Stimulated activated CD4-positive, alpha-beta T cell treated with anti-CD3 and anti-CD28 coated beads, Interleukin-12 subunit alpha, Interleukin-12 subunit beta, amount 100 ng/mL, for 4 hours (primary cell): ENCODE data around the gene KRTAP10-11.
"Not testable (repeated sequence)": the region's sequence is repeated elsewhere in the genome, so short reads cannot be mapped to it uniquely, and the experiment has no call there.

Experiments used
- DNase-seq: peaks from one replicate; pipeline ENCODE4 v3.0.0-alpha.2; 2020

Gene KRTAP10-11

DNA sequence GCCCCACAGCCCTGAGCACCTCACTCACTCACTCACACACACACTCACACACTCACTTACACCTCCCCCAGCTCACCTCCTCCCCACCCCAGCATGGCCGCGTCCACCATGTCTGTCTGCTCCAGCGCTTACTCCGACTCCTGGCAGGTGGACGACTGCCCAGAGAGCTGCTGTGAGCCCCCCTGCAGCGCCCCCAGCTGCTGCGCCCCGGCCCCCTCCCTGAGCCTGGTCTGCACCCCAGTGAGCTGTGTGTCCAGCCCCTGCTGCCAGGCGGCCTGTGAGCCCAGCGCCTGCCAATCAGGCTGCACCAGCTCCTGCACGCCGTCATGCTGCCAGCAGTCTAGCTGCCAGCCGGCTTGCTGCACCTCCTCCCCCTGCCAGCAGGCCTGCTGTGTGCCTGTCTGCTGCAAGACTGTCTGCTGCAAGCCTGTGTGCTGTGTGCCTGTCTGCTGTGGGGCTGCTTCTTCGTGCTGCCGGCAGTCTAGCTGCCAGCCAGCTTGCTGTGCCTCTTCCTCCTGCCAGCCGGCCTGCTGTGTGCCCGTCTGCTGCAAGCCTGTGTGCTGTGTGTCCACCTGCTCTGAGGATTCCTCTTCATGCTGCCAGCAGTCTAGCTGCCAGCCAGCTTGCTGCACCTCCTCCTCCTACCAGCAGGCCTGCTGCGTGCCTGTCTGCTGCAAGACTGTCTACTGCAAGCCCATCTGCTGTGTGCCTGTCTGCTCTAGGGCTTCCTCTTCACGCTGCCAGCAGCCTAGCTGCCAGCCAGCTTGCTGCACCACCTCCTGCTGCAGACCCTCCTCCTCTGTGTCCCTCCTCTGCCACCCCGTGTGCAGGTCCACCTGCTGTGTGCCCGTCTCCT is at the start of gene KRTAP10-11:
Gene KRTAP10-11, plus strand, starts transcription at position 49 of the 856 bp plus-strand sequence. Its CDS starts 45 bp downstream, at position 94.
- DNase-seq: not testable (repeated sequence)

GRCh38 chr21:44598061-44598460 is 48.2 kb upstream of the KRTAP10-11 start:
- no peak for DNase-seq

- DNase-seq: no peak
Measured at GRCh38 chr21:44599264-44600029, 46.8 kb upstream of the KRTAP10-11 start.

GRCh38 chr21:44600118-44600978 is 45.9 kb upstream of the KRTAP10-11 start, which contains the start of gene KRTAP10-7:
KRTAP10-7 (plus strand) TSS chr21:44600597; CDS start chr21:44600622, 25 bp downstream.
- not testable (repeated sequence) for DNase-seq

- not testable (repeated sequence) for DNase-seq
Measured at GRCh38 chr21:44601091-44601490, 45.1 kb upstream of the KRTAP10-11 start.

- DNase-seq: no peak
Measured at GRCh38 chr21:44601596-44602462, 44.4 kb upstream of the KRTAP10-11 start.

GRCh38 chr21:44602463-44602850 is 43.8 kb upstream of the KRTAP10-11 start:
- DNase-seq: no peak

- no peak for DNase-seq
Measured at GRCh38 chr21:44603109-44603875, 42.9 kb upstream of the KRTAP10-11 start.

GRCh38 chr21:44603911-44604310 is 42.3 kb upstream of the KRTAP10-11 start:
- no peak for DNase-seq

DNA sequence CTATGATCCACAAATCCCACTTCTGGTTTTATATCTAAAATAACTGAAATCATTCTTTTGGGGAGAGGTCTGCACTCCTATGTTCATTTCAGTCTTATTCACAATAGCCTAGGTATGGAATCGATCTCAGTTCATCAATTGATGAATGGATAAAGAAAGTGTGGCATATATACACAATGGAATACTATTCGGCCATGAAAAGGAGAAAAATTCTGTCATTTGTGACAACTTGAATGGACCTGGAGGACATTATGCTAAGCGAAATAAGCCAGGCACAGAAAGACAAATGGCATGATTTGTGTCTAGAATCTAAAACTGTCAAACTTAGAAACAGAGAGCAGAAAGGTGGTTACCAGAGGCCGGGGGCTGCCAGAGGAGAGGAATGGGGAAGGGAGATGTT is 39.7 kb upstream of the KRTAP10-11 start:
- DNase-seq: no peak

GRCh38 chr21:44609193-44609592 is 37.0 kb upstream of the KRTAP10-11 start:
- no peak for DNase-seq

DNA sequence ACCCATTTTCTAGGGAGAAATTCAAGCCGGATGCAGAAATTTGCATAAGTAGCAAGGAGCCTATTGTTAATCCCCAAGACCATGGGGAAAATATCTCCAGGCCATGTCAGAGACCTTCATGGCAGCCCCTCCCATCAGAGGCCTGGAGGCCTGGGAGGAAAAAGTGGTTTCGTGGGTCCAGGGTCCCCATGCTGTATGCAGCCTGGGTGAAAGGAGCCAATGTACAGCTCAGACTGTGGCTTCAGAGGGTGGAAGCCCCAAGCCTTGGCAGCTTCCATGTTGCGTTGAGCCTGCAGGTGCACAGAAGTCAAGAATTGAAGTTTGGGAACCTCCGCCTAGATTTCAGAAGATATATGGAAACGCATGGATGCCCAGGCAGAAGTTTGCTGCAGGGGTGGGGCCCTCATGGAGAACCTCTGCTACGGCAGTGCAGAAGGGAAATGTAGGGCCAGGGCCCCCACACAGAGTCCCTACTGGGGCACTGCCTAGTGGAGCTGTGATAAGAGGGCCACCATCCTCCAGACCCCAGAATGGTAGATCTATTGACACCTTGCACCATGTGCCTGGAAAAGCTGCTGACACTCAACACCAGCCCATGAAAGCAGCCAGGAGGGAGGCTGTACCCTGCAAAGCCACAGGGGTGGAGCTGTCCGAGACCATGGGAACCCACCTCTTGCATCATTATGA is 35.9 kb upstream of the KRTAP10-11 start:
- not testable (repeated sequence) for DNase-seq

GRCh38 chr21:44611551-44611950 is 34.7 kb upstream of the KRTAP10-11 start:
- no peak for DNase-seq

DNA sequence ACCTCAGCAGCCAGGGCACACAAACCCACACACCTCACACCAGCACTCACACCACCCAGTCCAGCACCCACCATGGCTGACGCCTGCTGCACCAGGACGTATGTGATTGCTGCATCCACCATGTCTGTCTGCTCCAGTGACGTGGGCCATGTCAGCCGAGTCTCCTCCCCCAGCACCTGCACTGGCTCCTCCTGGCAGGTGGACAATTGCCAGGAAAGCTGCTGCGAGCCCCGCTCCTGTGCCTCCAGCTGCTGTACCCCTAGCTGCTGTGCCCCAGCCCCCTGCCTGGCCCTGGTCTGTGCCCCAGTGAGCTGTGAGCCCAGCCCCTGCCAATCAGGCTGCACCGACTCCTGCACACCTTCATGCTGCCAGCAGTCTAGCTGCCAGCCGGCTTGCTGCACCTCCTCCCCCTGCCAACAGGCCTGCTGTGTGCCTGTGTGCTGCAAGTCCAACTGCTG is 34.2 kb upstream of the KRTAP10-11 start, which contains the start of gene KRTAP10-8:
Gene KRTAP10-8, plus strand, starts transcription at position 51 of the 458 bp plus-strand sequence. Its CDS starts 22 bp downstream, at position 73.
- DNase-seq: no peak

- no peak for DNase-seq
Measured at GRCh38 chr21:44612669-44613229, 33.5 kb upstream of the KRTAP10-11 start.

DNA sequence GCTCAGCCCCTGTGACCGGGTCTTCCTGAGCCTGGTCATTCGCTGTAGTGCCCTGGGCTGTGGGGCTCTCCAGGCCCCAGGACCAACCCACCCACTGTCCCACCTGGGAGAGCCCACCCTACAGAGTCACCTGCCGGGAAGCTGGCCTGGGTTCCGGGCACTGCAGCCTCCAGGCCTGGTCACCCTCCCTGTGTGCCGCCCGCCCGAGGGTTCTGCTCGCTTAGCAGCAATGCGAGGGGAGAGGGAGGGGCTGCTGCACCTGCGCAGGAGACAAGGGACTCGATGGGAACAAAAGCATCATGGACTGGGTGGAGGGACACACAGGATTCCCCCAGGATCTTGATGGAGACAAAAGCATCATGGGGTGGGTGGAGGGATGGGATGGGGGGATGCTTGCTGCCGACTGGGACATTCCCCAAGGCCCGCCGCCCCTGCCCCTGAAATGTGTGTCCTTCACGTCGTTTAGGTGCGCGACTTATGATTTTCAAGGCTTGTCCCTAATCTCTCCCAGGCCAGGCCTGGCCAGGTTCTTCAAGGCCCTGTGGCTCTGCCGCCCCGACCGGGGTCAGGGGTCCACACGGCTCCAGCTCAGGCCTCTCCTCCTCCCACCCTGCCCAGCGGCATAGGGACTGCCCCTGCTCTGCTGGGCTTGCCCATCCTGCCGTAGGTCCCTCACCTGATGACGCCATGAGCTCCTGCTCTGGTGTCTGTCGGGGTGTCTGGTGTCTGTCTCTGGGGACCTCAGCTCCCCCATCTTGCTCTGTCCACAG is 32.6 kb upstream of the KRTAP10-11 start:
- no peak for DNase-seq

GRCh38 chr21:44614161-44614631 is 32.0 kb upstream of the KRTAP10-11 start:
- DNase-seq: no peak

DNA sequence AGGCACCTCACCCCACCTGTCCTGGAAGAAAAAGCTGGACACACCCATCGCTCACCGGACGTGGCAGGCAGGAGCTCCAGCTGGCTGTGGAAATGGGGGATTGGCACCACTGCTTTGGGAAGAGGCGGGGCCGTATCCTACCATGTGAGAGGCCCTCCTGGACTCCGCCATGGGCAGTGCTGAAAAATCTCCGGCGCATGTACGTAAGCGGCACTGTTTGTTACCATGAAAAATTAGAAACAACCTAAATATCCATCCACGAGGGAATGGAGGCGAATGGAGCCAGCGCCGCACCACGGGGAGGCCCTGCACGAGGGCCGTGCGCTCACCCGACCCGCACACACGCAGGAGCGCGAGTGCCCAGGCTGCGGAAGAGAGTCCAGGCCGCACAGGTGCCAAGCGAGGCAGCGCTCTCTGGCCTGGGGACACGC is 31.2 kb upstream of the KRTAP10-11 start:
- no peak for DNase-seq

DNA sequence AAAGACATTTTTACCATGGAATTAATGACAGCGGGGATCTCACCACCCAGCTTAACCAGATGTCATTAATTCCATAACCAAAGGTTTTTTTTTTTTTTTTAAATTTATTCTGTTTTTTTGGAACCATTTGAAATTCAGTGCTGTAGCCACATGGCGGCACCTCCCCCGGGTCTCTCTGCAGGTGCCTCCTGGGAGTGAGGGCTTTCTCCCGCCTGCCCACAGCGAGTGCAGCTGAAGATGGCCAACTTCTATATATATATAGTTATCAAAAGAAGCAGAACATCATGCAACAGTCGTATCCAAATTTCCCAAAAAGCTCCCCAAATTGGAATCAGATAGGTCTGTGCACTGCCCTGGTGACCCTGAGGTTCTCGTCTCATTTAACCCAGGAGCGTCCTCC is 30.7 kb upstream of the KRTAP10-11 start:
- no peak for DNase-seq
